NK-92 (cell line): ENCODE results near the gene HOOK2.
"Not testable (repeated sequence)": the region's sequence is repeated elsewhere in the genome, so short reads cannot be mapped to it uniquely, and the experiment has no call there.

Experiments used
- DNase-seq: peaks from one replicate; lab custom pipeline; 2025; ENCODE audit not compliant: unreplicated experiment; lab: John Stamatoyannopoulos, UW

HOOK2 gene, protein sequence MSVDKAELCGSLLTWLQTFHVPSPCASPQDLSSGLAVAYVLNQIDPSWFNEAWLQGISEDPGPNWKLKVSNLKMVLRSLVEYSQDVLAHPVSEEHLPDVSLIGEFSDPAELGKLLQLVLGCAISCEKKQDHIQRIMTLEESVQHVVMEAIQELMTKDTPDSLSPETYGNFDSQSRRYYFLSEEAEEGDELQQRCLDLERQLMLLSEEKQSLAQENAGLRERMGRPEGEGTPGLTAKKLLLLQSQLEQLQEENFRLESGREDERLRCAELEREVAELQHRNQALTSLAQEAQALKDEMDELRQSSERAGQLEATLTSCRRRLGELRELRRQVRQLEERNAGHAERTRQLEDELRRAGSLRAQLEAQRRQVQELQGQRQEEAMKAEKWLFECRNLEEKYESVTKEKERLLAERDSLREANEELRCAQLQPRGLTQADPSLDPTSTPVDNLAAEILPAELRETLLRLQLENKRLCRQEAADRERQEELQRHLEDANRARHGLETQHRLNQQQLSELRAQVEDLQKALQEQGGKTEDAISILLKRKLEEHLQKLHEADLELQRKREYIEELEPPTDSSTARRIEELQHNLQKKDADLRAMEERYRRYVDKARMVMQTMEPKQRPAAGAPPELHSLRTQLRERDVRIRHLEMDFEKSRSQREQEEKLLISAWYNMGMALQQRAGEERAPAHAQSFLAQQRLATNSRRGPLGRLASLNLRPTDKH

DNA sequence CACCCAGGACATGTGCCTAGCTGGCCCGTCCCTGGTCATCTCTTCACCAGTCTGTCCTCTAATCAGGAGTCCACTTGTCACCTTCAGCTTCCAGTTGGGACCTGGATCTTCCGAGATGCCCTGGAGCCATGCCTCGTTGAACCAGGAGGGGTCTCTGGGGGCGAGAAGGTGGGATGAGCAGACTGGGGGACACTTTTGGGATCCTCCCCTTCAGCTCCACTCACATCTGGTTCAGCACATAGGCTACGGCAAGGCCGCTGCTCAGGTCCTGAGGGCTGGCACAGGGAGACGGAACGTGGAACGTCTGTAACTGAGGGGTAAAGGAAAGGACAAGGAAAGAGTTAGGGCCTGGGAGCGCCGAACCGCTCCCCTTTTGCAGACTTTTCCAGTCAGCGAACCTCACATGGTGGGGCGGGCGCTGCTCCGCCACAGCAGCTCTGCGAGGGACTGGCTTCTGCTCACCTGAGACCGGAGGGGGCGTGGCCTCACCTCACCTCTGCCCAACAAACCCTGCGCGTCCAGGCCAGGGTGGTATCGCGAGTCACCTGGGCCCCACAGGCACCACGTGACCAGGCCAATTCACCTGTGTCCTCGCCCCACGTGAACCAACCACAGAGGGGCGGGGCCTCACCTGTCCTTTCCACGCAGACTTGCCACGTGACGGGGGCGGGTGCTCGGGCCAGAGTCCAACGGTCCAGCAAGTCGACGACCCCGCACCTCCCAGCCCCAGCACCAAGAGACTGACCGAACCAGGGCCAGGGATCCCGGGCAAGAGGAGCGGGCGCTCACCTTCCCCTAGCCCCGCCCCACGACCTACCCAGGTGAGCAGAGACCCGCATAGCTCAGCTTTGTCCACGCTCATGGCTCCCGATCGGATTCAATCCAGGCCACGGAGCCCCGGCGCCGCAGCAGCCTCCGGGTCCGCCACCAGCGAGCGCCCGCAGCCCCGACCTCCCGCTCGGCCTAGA lies at the start of gene HOOK2:
Gene HOOK2 (minus strand): TSS at position 965 of the 968 bp plus-strand sequence. CDS start 103 bp downstream, at position 862.
- no peak for DNase-seq

DNA sequence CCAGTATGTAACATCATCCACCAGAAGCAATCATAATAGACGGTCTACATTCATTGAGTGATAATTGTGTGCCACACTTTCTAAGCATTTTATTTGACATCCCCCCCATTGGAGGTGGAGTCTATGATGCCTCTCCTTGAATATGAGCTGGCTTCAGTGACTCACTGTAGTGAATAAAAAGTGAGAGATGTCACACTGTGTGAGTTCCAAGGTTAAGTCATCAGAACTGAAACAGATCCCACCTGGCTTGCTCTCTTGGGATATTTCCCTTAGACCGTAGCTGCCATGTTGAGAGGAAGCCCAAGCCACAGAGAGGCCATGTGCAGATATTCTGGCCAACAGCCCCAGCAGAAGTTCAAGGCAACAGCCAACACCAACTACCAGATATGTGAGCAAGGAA lies 46.4 kb upstream of the HOOK2 start:
- no peak for DNase-seq

DNA sequence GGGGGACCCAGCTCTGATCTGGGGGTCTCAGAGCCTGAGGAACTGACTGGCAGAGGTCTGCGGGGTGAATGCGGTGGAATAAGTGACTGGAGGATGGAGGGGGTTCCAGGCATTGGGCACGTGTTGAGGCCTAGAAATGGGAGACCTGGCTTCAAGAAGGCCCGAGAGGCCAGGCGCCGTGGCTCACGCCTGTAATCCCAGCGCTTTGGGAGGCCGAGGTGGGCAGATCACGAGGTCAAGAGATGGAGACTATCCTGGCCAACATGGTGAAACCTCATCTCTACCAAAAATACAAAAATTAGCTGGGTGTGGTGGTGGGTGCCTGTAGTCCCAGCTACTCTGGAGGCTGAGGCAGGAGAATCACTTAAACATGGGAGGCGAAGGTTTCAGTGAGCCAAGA lies 42.5 kb upstream of the HOOK2 start:
- DNase-seq, result not testable (repeated sequence)

DNA sequence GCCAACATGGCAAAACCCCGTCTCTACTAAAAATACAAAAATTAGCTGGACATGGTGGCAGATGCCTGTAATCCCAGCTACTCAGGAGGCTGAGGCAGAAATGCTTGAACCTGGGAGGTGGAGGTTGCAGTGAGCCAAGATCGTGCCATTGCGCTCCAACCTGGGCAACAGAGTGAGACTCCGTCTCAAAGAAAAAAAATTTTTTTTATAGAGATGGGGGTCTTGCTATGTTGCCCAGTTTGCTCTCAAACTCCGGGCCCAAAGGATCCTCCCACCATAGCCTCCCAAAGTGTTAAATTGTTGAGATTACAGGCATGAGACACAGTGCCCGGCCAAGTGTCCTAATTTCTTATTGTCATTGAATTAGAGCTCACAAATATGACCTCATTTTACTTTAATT lies 41.8 kb upstream of the HOOK2 start:
- DNase-seq, result not testable (repeated sequence)

DNA sequence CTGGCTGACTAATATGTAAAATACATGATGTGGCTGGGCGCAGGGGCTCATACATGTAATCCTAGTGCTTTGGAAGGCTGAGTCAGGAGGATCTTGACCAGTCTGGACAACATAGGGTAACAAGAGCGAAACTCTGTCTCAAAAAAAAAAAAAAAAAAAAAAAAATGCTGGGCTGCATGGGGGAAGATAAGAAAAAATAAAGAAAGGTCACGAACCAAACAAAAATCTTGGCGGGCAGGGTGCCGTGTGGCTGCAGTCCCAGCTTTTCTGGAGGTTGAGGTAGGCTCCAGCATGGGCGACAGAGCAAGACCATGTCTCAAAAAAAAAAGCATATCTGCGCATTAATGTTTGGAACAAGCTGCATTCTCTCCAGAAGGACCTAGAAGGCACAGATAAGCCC lies 39.7 kb upstream of the HOOK2 start:
- DNase-seq, result no peak

DNA sequence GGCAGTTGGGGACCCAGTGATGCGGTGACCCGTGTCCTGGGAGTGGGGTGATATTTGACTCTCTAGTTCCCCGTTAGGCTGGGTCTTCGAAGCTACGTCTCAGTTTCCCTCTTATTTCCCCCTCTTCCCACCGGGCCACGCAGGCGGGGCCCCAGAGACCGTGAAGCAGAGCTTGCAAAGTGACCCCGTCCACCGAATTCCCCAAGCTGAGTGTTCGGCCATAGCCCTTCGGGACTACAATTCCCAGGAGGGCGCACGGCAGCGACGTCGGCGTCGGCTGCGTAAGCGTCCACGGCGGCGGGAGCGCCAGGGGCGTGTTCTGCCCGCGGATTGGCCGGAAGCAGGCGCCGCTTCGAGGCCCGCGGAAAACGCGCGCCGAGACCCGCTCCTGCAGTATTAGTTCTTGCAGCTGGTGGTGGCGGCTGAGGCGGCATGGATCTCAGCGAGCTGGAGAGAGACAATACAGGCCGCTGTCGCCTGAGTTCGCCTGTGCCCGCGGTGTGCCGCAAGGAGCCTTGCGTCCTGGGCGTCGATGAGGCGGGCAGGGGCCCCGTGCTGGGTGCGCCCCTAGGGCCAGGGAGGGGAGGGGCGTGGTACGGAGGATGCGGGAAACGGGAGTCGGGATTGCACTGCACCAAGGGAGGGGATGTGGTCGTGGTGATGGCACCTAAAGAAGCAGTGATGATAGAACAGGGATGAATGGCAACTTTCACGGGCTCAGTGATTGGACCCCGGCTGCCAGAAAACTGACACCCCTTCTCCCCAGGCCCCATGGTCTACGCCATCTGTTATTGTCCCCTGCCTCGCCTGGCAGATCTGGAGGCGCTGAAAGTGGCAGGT lies 31.1 kb upstream of the HOOK2 start, which contains the start of gene RNASEH2A:
Gene RNASEH2A (plus strand): TSS at position 343 of the 840 bp plus-strand sequence. CDS start 90 bp downstream, at position 433.
- DNase-seq, result no peak

DNA sequence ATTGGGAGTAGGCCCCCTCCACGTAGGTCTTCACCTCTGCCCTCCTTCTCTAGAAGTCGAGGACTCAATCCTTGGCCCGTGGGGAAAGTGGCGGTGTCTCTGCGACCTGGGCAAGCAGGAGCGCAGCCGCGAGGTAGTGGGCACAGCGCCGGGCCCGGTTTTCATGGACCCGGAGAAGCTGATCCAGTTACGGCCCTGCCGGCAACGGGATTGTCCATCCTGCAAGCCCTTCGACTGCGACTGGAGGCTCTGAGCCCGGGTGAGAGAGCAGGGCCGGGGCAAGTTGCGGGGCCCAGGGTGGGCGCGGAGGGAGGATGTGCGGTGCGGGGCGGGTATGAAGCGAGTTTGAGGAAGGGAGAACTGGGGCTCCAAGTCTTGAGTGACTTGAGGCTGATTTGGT lies 28.7 kb upstream of the HOOK2 start:
- no peak for DNase-seq

DNA sequence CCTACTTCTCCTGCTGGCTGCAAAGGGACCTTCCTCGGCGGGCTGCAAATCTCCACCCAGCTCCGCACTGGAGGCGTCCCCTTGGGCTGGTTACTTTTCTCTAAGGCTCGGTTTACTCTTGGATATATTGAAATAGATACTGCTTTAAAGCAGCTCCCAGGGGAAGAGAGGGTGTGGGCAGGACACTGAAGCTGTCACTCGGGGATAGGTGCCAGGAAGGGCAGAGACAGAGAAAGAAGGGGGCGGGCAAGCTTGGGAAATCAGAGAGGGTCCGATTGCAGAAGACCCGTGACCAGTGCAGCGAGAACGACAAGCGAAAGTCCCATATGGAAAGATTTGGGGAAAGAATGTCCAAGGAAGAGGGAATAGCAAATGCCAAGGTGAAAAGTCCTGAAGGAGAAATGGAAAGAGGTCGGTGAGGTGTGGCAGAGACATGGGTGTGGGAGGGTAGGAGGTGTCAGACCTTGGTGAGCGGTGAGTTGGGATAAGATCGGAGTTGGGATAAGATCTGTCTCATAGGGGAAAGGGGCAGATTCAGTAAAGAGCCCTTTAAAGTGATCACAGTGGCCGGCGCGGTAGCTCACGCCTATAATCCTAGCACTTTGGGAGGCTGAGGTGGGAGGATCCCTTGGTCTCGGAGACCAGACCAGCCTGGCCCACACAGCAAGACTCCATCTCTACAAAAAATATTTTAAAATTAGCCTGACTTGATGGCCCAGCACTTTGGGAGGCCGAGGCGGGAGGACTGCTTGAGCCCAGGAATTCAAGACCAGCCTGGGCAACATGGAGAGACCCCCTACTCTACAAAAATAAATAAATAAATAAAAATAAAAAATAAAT lies 27.1 kb upstream of the HOOK2 start:
- DNase-seq, result no peak

DNA sequence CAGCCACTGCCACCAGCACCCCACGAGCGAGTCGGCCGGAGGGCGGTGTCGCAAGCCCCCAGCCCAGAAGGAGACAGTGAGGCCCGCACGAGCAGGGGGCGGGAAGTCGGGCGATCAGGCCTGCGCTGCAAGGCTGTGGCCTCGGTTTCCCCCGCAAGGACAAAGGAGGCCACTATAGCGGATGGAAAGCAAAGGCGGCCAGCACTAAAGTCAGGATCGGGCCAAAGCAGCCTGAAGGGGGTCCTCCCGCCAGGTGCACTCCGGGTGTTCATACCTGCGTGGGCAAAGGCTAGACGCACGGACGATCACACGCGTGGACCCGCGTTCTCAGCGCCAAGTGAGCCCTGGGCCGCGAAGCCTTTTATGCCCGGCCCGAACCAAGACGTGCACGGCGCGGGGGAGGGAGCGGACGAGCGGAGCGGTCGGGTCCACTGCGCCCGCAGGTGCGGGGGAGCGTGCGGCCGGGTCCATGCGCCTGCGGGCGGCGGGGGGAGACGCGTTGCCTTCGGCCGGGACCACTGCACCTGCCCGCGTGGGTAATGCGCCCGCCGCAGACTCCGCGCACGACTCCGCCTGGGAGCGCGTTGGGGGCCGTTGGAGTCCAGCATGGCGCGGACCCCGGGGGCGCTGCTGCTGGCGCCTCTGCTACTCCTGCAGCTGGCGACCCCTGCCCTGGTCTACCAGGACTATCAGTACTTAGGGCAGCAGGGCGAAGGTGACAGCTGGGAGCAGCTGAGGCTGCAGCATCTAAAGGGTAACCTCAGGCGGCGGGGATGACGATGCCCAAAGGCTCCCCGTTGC lies 26.3 kb upstream of the HOOK2 start, which contains the start of the genes PRDX2 and THSD8:
Gene PRDX2 (minus strand): TSS at position 335 of the 801 bp plus-strand sequence. CDS start 539 bp downstream, outside the sequence.
Gene THSD8 (plus strand): TSS at position 604 of the 801 bp plus-strand sequence. CDS start 3 bp downstream, at position 607.
- DNase-seq, result no peak

DNA sequence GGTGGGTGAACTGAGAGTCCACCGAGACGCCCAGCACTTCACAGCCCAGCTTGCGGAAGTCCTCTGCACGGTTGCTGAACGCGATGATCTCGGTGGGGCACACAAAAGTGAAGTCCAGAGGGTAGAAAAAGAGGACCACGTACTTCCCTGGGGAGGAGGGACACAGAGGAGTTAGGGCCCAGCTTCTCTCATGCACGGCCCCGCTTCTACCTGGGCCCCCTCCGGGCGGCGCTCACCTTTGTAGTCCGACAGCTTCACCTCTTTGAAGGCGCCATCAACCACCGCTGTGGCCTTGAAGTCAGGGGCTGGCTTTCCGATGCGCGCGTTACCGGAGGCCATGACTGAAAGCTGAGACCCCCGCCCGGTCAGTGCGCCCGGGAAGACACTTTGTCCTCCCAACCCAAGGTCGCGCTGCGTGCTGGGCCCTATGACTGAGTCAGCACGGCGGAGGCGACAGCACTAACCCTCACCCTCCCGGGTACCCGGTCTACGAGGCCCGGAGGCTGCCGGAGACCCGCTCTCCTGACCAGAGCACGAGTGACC lies 25.6 kb upstream of the HOOK2 start:
- DNase-seq, result no peak

DNA sequence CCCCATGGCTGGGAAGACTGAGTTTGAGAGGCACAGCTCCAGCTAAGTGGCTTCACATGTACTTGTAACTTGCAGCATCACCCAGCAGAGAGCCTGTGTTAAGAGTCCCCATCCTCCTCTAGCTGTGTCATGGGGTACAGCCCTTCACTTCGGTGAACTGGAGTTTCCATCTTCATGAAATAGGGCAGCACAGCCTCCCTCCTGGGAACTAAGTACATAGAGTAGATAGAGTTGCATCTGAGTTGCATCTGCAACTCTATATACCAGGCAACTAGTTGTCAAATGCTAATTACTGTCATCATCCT lies 25.1 kb upstream of the HOOK2 start:
- DNase-seq, result no peak

DNA sequence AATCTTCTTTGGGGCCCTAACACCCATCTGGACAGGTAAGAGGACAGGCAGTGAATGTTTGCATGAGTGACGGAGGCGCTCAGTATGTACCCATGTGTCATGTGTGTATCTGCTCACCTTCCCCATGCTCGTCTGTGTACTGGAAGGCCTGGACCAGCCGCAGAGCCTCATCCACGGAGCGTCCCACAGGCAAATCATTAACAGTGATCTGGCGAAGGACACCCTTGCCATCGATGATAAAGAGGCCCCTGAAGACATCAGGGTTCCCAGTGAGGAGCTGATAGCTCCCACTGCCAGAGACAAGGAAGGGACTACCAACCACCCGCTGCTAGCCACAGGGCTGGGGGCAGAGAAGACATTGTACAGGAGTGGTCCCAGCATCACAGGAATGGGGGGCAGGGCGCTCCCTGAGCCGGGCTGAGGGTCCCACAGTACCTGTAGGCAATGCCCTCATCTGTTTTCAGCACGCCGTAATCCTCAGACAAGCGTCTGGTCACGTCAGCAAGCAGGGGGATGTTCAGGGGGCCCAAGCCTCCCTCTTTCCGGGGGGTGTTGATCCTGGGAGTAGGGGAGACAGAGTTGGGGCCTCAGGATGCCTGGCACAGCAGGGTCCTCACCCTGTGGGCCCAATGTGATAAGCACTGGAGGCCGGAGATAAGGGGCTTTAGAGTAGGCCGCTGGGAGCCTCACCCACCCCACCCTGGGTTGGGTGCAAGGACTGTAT lies 24.6 kb upstream of the HOOK2 start:
- no peak for DNase-seq

DNA sequence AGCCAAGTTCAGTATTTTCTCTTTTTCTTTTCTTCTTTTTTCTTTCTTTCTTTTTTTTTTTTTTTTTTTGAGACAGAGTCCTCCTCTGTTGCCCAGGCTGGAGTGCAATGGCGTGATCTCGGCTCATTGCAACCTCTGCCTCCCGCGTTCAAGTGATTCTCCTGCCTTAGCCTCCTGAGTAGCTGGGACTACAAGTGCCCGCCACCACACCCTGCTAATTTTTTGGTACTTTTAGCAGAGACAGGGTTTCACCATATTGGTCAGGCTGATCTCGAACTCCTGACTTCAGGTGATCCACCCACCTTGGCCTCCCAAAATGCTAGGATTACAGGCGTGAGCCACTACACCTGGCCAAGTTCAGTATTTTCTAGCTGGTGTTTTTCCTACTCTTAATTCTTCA lies 22.3 kb upstream of the HOOK2 start:
- not testable (repeated sequence) for DNase-seq

DNA sequence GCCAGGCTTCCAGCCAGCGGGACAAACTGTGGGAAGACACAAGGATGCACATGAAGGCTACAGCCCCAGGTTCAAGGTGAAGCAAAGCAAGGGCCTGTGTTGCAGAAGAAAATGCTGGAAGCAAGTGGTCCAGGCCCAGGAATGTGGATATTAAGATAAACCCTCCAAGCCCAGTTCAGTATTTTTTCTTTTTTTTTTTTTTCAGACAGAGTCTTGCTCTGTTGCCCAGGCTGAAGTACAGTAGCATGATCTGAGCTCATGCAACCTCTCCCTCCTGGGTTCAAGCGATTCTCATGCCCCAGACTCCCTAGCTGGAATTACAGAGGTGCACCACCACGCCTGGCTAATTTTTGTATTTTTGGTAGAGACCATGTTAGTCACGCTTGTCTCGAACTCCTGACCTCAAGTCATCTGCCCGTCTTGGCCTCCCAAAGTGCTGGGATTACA lies 21.8 kb upstream of the HOOK2 start:
- DNase-seq, result no peak

DNA sequence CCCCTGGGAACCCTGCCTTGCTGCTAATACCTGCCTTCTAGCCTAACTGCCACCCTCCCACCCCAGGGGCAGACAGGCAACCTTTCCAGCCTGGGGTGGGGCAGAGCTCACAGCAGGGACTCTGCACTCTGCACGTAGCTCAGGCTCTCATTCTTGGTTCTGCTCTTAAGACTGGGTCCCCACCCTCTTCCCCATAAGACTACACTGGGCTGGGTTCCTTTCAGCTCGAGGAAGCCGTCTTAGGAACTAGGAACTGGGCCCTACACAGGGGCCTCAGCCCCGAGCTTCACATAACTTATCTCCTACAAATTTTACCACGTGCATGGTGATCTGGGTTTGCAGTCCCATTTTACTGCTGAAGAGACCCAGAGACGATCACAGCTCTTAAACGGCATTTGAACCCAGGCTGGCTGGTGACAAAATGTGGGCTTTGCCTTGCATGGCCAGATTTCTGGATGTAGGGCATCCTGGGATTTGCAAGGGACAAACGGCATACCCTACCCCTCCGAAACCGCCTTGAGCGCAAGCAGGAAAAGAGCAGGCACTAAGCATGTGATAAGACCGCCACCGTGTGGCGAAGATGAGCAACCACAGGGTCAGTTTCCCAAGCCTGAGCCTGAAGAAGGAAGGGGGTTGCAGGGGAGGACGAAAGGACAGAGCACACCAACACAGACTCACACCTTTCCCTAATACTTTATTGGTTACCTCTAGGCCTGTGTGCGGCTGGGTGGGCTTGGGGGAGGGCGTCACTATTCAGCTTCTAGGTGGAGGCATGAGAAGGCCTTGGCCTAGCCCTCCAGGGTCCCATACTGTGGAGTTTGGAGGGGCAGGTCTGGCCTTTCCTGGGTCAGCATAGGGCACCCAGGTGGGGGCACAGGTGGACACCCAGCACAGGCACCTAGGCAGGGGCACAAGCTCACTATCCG lies 21.1 kb upstream of the HOOK2 start:
- DNase-seq, result no peak

DNA sequence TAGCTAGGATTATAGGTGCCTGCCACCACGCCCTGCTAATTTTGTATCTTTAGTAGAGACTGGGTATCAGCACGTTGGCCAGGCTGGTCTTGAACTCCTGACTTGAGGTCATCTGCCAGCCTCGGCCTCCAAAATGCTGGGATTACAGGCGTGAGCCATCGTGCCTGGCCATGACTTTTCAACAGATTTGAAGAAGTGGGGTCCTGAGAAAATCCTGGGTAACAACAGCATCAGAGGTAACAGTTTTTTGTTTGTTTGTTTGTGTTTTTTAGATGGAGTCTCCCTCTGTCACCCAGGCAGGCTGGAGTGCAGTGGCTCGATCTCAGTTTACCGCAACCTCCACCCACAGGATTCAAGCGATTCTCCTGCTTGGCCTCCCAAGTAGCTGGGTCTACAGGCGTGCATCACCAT lies 19.6 kb upstream of the HOOK2 start:
- DNase-seq, result no peak
